ENCODE measurements around the gene VPS26C. TPM values are rescaled to one million over a fixed set of nuclear protein-coding genes. Genes with fewer than 3 reads are reported as not detected.

The VPS26C gene
- total and polyA plus RNA-seq, 2 of the 13 experiments (the other 11 are each of a cell fraction or from before 2014, with no cell fraction given): 30.3 to 39.7 TPM

DNA sequence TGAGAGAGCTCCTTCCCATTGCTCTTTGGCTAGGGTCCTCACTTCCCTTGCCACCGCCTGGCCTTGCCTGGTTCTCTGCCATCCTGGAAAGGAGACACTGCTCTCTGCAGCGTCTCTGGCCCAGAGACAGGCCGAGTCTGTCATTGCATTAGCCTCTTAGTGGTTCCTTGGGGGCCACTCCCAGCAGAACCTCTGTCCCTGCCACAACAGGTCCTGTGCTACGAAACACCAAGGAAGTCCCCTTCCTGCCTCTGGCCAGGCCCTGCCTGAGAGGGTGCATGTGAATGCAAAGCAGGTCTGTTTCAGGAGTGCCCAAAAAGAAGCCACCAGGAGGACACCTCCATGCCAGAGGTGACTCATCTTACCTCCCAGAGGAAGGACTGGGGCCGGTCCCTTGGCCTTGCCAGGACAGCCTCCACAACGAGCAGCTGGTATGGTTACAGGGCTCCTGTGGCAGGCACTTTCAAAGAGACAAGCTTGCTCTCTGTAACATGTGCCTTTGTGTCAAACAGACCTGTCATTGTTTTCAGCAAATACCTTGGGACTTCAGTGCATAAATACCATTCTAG, 59.6 kb downstream of the VPS26C start (continued):
- TF ChIP-seq PHB2 (IDR thresholded peaks at IDR 0.05; ENCODE audit: partially characterized antibody): no peak
- TF ChIP-seq, protein P1, sequence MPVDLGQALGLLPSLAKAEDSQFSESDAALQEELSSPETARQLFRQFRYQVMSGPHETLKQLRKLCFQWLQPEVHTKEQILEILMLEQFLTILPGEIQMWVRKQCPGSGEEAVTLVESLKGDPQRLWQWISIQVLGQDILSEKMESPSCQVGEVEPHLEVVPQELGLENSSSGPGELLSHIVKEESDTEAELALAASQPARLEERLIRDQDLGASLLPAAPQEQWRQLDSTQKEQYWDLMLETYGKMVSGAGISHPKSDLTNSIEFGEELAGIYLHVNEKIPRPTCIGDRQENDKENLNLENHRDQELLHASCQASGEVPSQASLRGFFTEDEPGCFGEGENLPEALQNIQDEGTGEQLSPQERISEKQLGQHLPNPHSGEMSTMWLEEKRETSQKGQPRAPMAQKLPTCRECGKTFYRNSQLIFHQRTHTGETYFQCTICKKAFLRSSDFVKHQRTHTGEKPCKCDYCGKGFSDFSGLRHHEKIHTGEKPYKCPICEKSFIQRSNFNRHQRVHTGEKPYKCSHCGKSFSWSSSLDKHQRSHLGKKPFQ (CRISPR knock-in tag; IDR thresholded peaks at IDR 0.05; ENCODE audit: insufficient replicate concordance): no peak
- 0 out of 2 replicates have a peak, but pooled peaks have one; percentile 18 for TF ChIP-seq KAT8 (CRISPR knock-in tag; IDR thresholded peaks at IDR 0.05)
- no peak for TF ChIP-seq BCL6 (CRISPR knock-in tag; IDR thresholded peaks at IDR 0.05)
- TF ChIP-seq MXD4 (CRISPR knock-in tag; IDR thresholded peaks at IDR 0.05): peak; percentile 94
- TF ChIP-seq KLF16 (CRISPR knock-in tag; IDR thresholded peaks at IDR 0.05): 0 out of 4 replicates have a peak, but pooled peaks of 1 of the 2 experiments have one; percentile 17
- peak in 1 of 2 experiments; percentile 10; a peak in 1 of 4 replicates for TF ChIP-seq POLR2A (IDR thresholded peaks at IDR 0.05; ENCODE audit: insufficient read depth in 1 of 2, low read depth in 2 of 2, low read length in 2 of 2)
- TF ChIP-seq, protein P2, sequence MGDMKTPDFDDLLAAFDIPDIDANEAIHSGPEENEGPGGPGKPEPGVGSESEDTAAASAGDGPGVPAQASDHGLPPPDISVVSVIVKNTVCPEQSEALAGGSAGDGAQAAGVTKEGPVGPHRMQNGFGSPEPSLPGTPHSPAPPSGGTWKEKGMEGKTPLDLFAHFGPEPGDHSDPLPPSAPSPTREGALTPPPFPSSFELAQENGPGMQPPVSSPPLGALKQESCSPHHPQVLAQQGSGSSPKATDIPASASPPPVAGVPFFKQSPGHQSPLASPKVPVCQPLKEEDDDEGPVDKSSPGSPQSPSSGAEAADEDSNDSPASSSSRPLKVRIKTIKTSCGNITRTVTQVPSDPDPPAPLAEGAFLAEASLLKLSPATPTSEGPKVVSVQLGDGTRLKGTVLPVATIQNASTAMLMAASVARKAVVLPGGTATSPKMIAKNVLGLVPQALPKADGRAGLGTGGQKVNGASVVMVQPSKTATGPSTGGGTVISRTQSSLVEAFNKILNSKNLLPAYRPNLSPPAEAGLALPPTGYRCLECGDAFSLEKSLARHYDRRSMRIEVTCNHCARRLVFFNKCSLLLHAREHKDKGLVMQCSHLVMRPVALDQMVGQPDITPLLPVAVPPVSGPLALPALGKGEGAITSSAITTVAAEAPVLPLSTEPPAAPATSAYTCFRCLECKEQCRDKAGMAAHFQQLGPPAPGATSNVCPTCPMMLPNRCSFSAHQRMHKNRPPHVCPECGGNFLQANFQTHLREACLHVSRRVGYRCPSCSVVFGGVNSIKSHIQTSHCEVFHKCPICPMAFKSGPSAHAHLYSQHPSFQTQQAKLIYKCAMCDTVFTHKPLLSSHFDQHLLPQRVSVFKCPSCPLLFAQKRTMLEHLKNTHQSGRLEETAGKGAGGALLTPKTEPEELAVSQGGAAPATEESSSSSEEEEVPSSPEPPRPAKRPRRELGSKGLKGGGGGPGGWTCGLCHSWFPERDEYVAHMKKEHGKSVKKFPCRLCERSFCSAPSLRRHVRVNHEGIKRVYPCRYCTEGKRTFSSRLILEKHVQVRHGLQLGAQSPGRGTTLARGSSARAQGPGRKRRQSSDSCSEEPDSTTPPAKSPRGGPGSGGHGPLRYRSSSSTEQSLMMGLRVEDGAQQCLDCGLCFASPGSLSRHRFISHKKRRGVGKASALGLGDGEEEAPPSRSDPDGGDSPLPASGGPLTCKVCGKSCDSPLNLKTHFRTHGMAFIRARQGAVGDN (CRISPR knock-in tag; IDR thresholded peaks at IDR 0.05): peak; percentile 62; the same call in 1 of the 2 replicates
- TF ChIP-seq SOX5 (CRISPR knock-in tag; IDR thresholded peaks at IDR 0.05; ENCODE audit: borderline replicate concordance): peak; percentile 68; the same call in 1 of the 2 replicates
- TF ChIP-seq, protein P3, sequence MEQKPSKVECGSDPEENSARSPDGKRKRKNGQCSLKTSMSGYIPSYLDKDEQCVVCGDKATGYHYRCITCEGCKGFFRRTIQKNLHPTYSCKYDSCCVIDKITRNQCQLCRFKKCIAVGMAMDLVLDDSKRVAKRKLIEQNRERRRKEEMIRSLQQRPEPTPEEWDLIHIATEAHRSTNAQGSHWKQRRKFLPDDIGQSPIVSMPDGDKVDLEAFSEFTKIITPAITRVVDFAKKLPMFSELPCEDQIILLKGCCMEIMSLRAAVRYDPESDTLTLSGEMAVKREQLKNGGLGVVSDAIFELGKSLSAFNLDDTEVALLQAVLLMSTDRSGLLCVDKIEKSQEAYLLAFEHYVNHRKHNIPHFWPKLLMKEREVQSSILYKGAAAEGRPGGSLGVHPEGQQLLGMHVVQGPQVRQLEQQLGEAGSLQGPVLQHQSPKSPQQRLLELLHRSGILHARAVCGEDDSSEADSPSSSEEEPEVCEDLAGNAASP (CRISPR knock-in tag; IDR thresholded peaks at IDR 0.05; ENCODE audit: borderline replicate concordance): 0 out of 2 replicates have a peak, but pooled peaks have one; percentile 9
- TF ChIP-seq, protein P4, sequence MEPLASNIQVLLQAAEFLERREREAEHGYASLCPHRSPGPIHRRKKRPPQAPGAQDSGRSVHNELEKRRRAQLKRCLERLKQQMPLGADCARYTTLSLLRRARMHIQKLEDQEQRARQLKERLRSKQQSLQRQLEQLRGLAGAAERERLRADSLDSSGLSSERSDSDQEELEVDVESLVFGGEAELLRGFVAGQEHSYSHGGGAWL (CRISPR knock-in tag; IDR thresholded peaks at IDR 0.05): no peak
- TF ChIP-seq, protein P5, sequence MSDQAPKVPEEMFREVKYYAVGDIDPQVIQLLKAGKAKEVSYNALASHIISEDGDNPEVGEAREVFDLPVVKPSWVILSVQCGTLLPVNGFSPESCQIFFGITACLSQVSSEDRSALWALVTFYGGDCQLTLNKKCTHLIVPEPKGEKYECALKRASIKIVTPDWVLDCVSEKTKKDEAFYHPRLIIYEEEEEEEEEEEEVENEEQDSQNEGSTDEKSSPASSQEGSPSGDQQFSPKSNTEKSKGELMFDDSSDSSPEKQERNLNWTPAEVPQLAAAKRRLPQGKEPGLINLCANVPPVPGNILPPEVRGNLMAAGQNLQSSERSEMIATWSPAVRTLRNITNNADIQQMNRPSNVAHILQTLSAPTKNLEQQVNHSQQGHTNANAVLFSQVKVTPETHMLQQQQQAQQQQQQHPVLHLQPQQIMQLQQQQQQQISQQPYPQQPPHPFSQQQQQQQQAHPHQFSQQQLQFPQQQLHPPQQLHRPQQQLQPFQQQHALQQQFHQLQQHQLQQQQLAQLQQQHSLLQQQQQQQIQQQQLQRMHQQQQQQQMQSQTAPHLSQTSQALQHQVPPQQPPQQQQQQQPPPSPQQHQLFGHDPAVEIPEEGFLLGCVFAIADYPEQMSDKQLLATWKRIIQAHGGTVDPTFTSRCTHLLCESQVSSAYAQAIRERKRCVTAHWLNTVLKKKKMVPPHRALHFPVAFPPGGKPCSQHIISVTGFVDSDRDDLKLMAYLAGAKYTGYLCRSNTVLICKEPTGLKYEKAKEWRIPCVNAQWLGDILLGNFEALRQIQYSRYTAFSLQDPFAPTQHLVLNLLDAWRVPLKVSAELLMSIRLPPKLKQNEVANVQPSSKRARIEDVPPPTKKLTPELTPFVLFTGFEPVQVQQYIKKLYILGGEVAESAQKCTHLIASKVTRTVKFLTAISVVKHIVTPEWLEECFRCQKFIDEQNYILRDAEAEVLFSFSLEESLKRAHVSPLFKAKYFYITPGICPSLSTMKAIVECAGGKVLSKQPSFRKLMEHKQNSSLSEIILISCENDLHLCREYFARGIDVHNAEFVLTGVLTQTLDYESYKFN (CRISPR knock-in tag; conservative IDR thresholded peaks at IDR 0.05): peak; percentile 35; the same call in 1 of the 2 replicates
- TF ChIP-seq, protein P6, sequence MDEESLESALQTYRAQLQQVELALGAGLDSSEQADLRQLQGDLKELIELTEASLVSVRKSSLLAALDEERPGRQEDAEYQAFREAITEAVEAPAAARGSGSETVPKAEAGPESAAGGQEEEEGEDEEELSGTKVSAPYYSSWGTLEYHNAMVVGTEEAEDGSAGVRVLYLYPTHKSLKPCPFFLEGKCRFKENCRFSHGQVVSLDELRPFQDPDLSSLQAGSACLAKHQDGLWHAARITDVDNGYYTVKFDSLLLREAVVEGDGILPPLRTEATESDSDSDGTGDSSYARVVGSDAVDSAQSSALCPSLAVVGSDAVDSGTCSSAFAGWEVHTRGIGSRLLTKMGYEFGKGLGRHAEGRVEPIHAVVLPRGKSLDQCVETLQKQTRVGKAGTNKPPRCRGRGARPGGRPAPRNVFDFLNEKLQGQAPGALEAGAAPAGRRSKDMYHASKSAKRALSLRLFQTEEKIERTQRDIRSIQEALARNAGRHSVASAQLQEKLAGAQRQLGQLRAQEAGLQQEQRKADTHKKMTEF (CRISPR knock-in tag; IDR thresholded peaks at IDR 0.05): peak; percentile 60
- no peak for TF ChIP-seq TAF1 (CRISPR knock-in tag; IDR thresholded peaks at IDR 0.05)
- TF ChIP-seq MIER3 (CRISPR knock-in tag; IDR thresholded peaks at IDR 0.05; ENCODE audit: borderline replicate concordance): 0 out of 2 replicates have a peak, but pooled peaks have one; percentile 14
- no peak for TF ChIP-seq ZSCAN20 (CRISPR knock-in tag; IDR thresholded peaks at IDR 0.05; ENCODE audit: borderline replicate concordance)

All from HepG2 (cell line).